Activated T-cell treated with anti-CD3 and anti-CD28 coated beads for 1 hour (primary cell): ENCODE measurements around the gene SHBG.
"Not testable (repeated sequence)": the region's sequence is repeated elsewhere in the genome, so short reads cannot be mapped to it uniquely, and the experiment has no call there.

Source experiments
- DNase-seq: peaks from one replicate; pipeline ENCODE4 v3.0.0-alpha.2; 2020; ENCODE audit warnings: low read depth

The SHBG gene

GRCh38 chr17:7629939-7630571 lies at the start of gene SHBG:
SHBG (plus strand) TSS chr17:7630135; CDS start chr17:7630173, 38 bp downstream.
- no peak for DNase-seq

- no peak for DNase-seq
Observed at GRCh38 chr17:7580604-7581575, 49.0 kb upstream of the SHBG start.

GRCh38 chr17:7582396-7583252 lies 47.3 kb upstream of the SHBG start:
- no peak for DNase-seq

- peak; percentile 93 for DNase-seq
Observed at GRCh38 chr17:7583253-7584109, 46.5 kb upstream of the SHBG start, which contains the start of gene MPDU1. MPDU1 (plus strand) TSS chr17:7583852; CDS start chr17:7583863, 11 bp downstream.

- DNase-seq: no peak
Observed at GRCh38 chr17:7586673-7587419, 43.1 kb upstream of the SHBG start.

- DNase-seq: no peak
Observed at GRCh38 chr17:7587420-7588151, 42.3 kb upstream of the SHBG start.

GRCh38 chr17:7588553-7589203 lies 41.3 kb upstream of the SHBG start:
- DNase-seq: no peak

GRCh38 chr17:7589204-7589868 lies 40.6 kb upstream of the SHBG start:
- peak; percentile 54 for DNase-seq

GRCh38 chr17:7589891-7590691 lies 39.8 kb upstream of the SHBG start, which contains the start of gene SOX15:
SOX15 (minus strand) TSS chr17:7590094; CDS start chr17:7589676, 418 bp downstream.
- no peak for DNase-seq

GRCh38 chr17:7590743-7591142 lies 39.2 kb upstream of the SHBG start:
- DNase-seq: no peak

- no peak for DNase-seq
Observed at GRCh38 chr17:7591596-7591995, 38.3 kb upstream of the SHBG start.

- no peak for DNase-seq
Observed at GRCh38 chr17:7592422-7593021, 37.4 kb upstream of the SHBG start.

- DNase-seq: no peak
Observed at GRCh38 chr17:7593296-7593695, 36.6 kb upstream of the SHBG start.

GRCh38 chr17:7597561-7597960 lies 32.4 kb upstream of the SHBG start:
- DNase-seq: not testable (repeated sequence)

- DNase-seq: no peak
Observed at GRCh38 chr17:7606280-7606679, 23.7 kb upstream of the SHBG start.

GRCh38 chr17:7610641-7611040 lies 19.3 kb upstream of the SHBG start:
- DNase-seq: no peak

- no peak for DNase-seq
Observed at GRCh38 chr17:7611635-7612293, 18.2 kb upstream of the SHBG start.
